PFSK-1 (cell line): Measurements from ENCODE around the gene ADGRA1.

Source experiments
- POLR2AphosphoS5 ChIP-seq: IDR thresholded peaks from 2 replicates; pipeline ENCODE4 v1.6.1; 2012; ENCODE audit warnings: low read depth, mild to moderate bottlenecking, control low read depth, low read length, moderate library complexity
- REST ChIP-seq, 2 experiments: IDR thresholded peaks; 2 replicates each; pipeline versions ENCODE4 v1.6.1 to v1.8.0; 2011 to 2012; ENCODE audit warnings: low read depth in 2 of 2, low read length in 2 of 2, control low read depth in 1 of 2, inconsistent platforms in 1 of 2, mild to moderate bottlenecking in 1 of 2, moderate library complexity in 1 of 2; ENCODE audit not compliant: insufficient read depth in 1 of 2
- SIN3A ChIP-seq: IDR thresholded peaks from 2 replicates; pipeline ENCODE4 v1.6.1; 2012; ENCODE audit warnings: mild to moderate bottlenecking, low read length, moderate library complexity, borderline replicate concordance; ENCODE audit not compliant: insufficient read depth

- TF ChIP-seq POLR2AphosphoS5 (no peak), SIN3A (no peak), REST (IDR thresholded peaks at IDR 0.05; ENCODE audit: insufficient read depth in 1 of 2, low read depth in 2 of 2, low read length in 2 of 2) (no peak)
These were observed 38.2 kb downstream of the ADGRA1 start for GRCh38 chr10:133125901-133126300.
